ENCODE measurements around the gene AGAP1. TPM values are rescaled to one million over a fixed set of nuclear protein-coding genes. Genes with fewer than 3 reads are reported as not detected.

The AGAP1 gene
- total RNA-seq, 1 donor from 2014 or later: 33.7 TPM

- no peaks in the 10 kb centered on the region for H3K27me3 ChIP-seq (ENCODE audit: control insufficient read depth, insufficient read depth, low read length)
- H3K4me3 ChIP-seq (ENCODE audit: low read depth, low read length): no peak overlapping the region
- DNase-seq (ENCODE audit: low read depth): no peak
- TF ChIP-seq, protein P1, sequence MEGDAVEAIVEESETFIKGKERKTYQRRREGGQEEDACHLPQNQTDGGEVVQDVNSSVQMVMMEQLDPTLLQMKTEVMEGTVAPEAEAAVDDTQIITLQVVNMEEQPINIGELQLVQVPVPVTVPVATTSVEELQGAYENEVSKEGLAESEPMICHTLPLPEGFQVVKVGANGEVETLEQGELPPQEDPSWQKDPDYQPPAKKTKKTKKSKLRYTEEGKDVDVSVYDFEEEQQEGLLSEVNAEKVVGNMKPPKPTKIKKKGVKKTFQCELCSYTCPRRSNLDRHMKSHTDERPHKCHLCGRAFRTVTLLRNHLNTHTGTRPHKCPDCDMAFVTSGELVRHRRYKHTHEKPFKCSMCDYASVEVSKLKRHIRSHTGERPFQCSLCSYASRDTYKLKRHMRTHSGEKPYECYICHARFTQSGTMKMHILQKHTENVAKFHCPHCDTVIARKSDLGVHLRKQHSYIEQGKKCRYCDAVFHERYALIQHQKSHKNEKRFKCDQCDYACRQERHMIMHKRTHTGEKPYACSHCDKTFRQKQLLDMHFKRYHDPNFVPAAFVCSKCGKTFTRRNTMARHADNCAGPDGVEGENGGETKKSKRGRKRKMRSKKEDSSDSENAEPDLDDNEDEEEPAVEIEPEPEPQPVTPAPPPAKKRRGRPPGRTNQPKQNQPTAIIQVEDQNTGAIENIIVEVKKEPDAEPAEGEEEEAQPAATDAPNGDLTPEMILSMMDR (IDR thresholded peaks at IDR 0.05; ENCODE audit: insufficient read depth, low read length, poor library complexity, severe bottlenecking): no peak
- H3K36me3 ChIP-seq (ENCODE audit: control insufficient read depth, insufficient read depth, low read length): no peaks in the 10 kb centered on the region
Measured at GRCh38 chr2:236044191-236044590, 550.3 kb downstream of the AGAP1 start.

- no peak for DNase-seq (ENCODE audit: low read depth)
- TF ChIP-seq, protein P1 (IDR thresholded peaks at IDR 0.05; ENCODE audit: insufficient read depth, low read length, poor library complexity, severe bottlenecking): no peak
- no peak overlapping the region for H3K4me3 ChIP-seq (ENCODE audit: low read depth, low read length)
- H3K36me3 ChIP-seq (ENCODE audit: control insufficient read depth, insufficient read depth, low read length): no peaks in the 10 kb centered on the region
- H3K27me3 ChIP-seq (ENCODE audit: control insufficient read depth, insufficient read depth, low read length): no peaks in the 10 kb centered on the region
Measured at GRCh38 chr2:236045251-236046235, 551.7 kb downstream of the AGAP1 start.

DNA sequence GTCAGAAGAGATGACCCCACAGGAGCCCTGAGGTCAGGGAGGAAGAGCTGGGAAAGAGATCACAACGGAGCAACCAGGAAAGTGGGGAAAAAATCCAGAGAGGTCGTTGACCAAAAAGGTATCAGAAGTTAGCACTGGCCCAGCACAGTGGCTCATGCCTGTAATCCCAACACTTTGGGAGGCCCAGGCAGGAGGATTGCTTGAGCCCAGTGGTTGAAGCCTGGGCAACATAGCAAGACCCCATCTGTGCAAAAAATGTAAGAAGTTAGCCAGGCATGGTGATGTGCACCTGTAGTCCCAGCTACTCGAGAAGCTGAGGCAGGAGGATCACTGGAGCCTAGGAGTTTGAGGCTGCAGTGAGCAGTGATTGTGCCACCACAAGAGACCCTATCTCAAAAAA lies 552.9 kb downstream of the AGAP1 start:
- H3K4me3 ChIP-seq (ENCODE audit: low read depth, low read length): no peak overlapping the region
- TF ChIP-seq, protein P1 (IDR thresholded peaks at IDR 0.05; ENCODE audit: insufficient read depth, low read length, poor library complexity, severe bottlenecking): no peak
- no peaks in the 10 kb centered on the region for H3K36me3 ChIP-seq (ENCODE audit: control insufficient read depth, insufficient read depth, low read length)
- no peak for DNase-seq (ENCODE audit: low read depth)
- H3K27me3 ChIP-seq (ENCODE audit: control insufficient read depth, insufficient read depth, low read length): no peaks in the 10 kb centered on the region

DNA sequence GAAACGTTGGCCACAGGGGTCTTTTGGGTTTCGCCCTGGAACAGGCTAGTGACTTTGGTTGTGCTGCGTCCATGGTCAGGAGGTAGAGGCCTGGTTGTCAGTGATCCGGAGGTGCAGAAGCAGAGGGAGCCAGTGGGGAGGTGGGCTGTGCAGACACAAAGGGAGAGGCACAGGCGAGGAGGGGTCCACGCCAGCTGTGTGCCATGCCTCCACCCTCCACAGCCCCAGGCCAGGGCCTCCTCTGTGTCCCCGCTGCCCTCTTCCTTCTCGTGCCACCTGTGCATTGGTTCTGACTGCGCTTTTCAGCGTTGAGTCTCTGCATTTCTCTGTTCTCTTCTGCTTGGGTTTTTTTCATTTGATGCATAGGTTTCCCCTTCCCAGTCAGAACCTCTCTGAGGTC lies 553.3 kb downstream of the AGAP1 start:
- Histone ChIP-seq H3K4me3 (ENCODE audit: low read depth, low read length) (no peak overlapping the region), H3K27me3 (ENCODE audit: control insufficient read depth, insufficient read depth, low read length) (no peaks in the 10 kb centered on the region), H3K36me3 (ENCODE audit: control insufficient read depth, insufficient read depth, low read length) (no peaks in the 10 kb centered on the region)
- DNase-seq (ENCODE audit: low read depth): no peak
- TF ChIP-seq, protein P1 (IDR thresholded peaks at IDR 0.05; ENCODE audit: insufficient read depth, low read length, poor library complexity, severe bottlenecking): no peak

GRCh38 chr2:236047886-236048540 lies 554.2 kb downstream of the AGAP1 start:
- DNase-seq (ENCODE audit: low read depth): peak; percentile 26

More at GRCh38 chr2:236047886-236048540, 554.2 kb downstream of the AGAP1 start:
- H3K4me3 ChIP-seq (ENCODE audit: low read depth, low read length): no peak overlapping the region
- H3K36me3 ChIP-seq (ENCODE audit: control insufficient read depth, insufficient read depth, low read length): no peaks in the 10 kb centered on the region
- TF ChIP-seq, protein P1 (IDR thresholded peaks at IDR 0.05; ENCODE audit: insufficient read depth, low read length, poor library complexity, severe bottlenecking): no peak
- no peaks in the 10 kb centered on the region for H3K27me3 ChIP-seq (ENCODE audit: control insufficient read depth, insufficient read depth, low read length)
